ENCODE data around the gene CFAP91. TPM values are rescaled to one million over a fixed set of nuclear protein-coding genes. Genes with fewer than 3 reads are reported as not detected.

CFAP91 gene
- total RNA-seq, 4 donors from 2014 or later = 2.2 to 4.7 (median 3.4) TPM

GRCh38 chr3:119660474-119661440 lies 42.1 kb upstream of the CFAP91 start, which contains the start of gene POPDC2:
Gene POPDC2, minus strand, starts transcription at chr3:119660589. Its CDS starts 166 bp downstream, at chr3:119660423.
- TF ChIP-seq CTCF (IDR thresholded peaks at IDR 0.05) = no peak
- ATAC-seq (ENCODE audit: low FRiP score) = no peak
- DNase-seq (ENCODE audit: low spot score) = no peak

- ATAC-seq (ENCODE audit: low FRiP score) = no peak
- no peak for DNase-seq (ENCODE audit: low spot score)
- no peak for TF ChIP-seq CTCF (IDR thresholded peaks at IDR 0.05)
Measured at GRCh38 chr3:119662604-119663373, 40.0 kb upstream of the CFAP91 start.

- no peak for TF ChIP-seq CTCF (IDR thresholded peaks at IDR 0.05)
- DNase-seq (ENCODE audit: low spot score) (no peak), ATAC-seq (ENCODE audit: low FRiP score) (no peak)
Measured at GRCh38 chr3:119663885-119664284, 38.9 kb upstream of the CFAP91 start.

- ATAC-seq (ENCODE audit: low FRiP score) = no peak
- no peak for TF ChIP-seq CTCF (IDR thresholded peaks at IDR 0.05)
- DNase-seq (ENCODE audit: low spot score) = no peak
Measured at GRCh38 chr3:119664370-119664769, 38.5 kb upstream of the CFAP91 start.

GRCh38 chr3:119664850-119665379 lies 37.9 kb upstream of the CFAP91 start:
- ATAC-seq (ENCODE audit: low FRiP score) = peak; percentile 90
- no peak for DNase-seq (ENCODE audit: low spot score)
- TF ChIP-seq CTCF (IDR thresholded peaks at IDR 0.05) = no peak

- no peak for DNase-seq (ENCODE audit: low spot score)
- TF ChIP-seq CTCF (IDR thresholded peaks at IDR 0.05) = no peak
- no peak for ATAC-seq (ENCODE audit: low FRiP score)
Measured at GRCh38 chr3:119665954-119666559, 36.8 kb upstream of the CFAP91 start.

Data from omental fat pad (tissue), 4 donors.